Activated T-cell treated with anti-CD3 and anti-CD28 coated beads for 48 hours (primary cell): ENCODE data around the gene CDK8.
A peak's percentile ranks its signal among the peaks of the same experiment; 100 is the strongest.
"Not testable (repeated sequence)": the region's sequence is repeated elsewhere in the genome, so short reads cannot be mapped to it uniquely, and the experiment has no call there.

Experiments used
- DNase-seq: peaks from one replicate; pipeline ENCODE4 v3.0.0-alpha.2; 2020; ENCODE audit warnings: low read depth

CDK8 gene

GRCh38 chr13:26253262-26253786, 605 bp upstream of the CDK8 start:
- no peak for DNase-seq

DNA sequence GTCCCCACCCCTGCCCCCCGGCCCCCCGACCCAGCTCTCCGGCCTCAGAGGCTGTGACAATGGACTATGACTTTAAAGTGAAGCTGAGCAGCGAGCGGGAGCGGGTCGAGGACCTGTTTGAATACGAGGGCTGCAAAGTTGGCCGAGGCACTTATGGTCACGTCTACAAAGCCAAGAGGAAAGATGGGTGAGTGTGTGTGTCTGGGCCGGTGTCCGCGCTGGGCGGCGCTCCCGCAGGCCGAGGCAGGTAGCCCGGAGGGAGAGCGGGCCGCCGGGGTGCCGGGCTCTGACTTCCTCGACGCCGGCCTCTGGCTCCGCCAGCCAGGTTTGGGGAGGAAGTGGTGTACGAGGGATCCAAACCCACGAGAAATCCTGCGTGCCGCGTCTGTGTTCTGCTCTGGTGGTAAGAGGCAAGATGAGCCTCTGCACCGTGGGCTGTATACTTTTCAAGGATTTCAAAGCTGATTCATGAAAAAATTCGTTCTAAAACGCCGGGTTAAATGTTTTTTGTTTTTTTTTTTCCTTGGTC, 718 bp downstream of the CDK8 start:
- peak; percentile 33 for DNase-seq

DNA sequence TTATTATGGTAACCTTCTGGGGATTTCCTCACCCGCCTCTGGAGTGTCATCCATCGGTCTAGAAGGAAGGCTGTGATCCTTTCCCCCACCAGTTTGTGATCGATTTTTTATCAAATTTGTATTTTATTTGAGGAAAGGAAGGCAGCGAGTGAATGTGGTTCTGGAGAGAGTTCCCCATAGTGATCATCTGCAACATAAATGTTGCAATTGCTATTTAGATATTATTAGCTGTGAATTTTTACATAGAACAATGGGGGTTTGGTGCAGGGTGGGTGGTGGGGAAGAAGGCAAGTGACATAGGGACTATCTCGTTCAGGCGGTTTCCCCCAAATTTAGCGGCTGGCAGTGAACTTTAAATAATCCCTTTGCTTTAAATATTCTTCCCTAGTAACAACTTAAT, 1.2 kb downstream of the CDK8 start:
- no peak for DNase-seq

DNA sequence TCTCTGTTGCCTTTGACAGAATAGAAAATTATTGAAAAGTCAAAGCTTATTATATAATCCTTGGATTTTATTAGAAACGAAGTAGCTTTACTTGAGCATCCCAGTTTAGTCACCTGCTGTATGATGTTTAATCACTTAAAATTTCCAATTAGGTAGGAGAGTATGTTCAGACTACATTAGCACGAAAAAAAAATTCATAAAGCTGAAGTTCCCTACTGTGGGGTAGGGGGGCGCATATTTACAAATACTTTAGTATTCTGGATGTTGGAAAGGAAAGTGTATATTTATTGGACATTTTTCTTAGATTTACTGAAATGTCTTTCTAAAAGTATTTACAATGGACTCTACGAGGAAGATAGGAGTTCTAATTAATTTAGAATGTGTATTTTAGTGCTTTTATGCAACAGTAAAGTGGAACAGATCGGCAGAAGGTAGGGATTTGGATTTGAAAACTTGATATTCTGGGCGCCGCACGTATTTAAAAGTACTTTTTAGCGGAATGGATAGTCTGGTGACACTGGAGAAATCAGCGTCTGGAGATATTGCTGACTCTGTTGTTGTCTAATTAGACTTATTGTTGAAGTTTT, 1.9 kb downstream of the CDK8 start:
- DNase-seq, result no peak

DNA sequence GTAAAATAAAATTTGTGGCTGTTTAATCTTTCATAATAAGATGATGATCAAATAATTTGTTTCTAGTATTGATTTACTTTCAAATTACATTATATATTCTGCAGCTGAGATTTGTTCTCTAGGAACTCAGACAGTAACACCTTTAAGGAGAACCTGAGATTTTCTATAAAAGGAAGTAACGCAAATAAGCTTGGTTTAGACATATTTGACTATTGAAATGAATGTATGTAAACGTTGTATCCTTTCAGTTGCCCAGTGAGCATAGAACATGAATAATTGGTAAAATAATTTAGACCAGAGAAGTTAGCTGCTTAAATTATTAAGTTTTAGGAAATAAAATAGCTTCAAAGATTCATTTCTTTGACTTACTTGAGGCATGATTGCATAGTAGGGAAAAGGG, 3.1 kb downstream of the CDK8 start:
- DNase-seq, result no peak

DNA sequence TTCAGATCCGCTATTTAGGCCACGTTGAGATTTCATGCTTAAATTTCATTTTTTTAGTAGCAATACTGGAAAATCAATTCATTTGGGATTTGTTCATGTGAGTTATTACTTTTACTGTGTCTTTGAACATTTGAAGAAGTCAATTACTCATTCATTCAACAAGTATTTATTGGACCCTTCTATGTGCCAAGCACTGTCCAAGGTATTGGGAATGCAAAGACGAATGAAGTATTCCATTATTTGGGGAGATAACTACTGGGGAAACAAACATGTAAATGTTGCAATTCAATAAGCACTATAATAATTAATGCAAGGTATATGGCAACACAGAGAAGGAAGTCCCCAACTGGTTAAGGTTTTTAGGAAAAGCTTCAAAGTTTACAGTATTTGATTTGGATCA, 5.7 kb downstream of the CDK8 start:
- no peak for DNase-seq

GRCh38 chr13:26262156-26262555, 8.2 kb downstream of the CDK8 start:
- no peak for DNase-seq

DNA sequence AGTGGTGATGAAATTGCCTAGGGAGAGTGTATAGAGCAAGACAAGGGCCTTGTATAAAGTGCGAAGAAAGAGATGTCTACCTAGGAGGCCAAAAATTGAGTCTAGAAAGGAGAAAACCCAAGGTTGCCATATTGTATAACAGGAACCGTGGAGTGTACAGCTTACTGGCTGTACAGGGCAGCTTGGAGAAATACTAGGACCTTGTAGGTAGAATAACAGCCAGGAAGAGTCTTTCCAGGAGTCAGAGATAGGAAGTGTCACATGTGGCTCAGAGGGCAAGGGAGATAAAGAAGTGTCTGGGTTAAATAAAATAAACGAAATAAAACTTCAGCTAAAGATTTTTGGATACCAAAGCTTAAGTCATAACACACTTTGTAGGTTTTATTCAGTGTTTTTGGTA, 12.4 kb downstream of the CDK8 start:
- no peak for DNase-seq

DNA sequence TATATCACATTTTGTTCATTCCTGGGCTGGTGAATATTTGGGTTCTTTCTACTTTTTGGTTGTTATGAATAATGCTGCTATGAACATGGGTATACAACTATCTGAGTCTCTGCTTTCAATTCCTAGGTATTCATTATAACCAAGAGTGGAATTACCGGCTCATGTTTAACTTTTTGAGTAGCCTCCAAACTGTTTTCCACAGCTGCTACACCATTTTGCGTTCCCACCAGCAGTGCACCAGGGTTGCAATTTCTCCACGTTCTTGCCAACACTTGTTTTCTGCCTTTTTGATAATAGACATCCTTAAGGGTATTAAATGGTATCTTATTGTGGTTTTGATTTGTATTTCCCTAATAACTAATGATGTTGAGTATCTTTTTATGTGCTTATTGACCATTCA, 16.8 kb downstream of the CDK8 start:
- DNase-seq, result no peak

DNA sequence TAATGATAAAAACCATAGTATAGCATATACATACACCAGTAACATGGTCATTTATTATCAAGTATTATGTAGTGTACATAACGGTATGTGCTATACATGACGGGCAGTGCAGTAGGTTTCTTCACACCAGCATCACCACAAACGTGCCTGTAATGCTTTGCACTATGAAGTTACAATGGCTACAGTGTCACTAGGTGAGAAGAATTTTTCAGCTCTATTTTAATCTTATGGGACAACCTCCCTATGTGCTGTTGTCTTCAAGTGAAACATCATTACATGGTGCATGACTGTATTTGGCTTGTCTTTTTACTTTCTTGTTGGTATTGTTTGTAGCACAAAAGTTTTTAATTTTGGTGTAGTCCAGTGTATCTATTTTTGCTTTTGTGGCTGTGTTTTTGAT, 18.7 kb downstream of the CDK8 start:
- DNase-seq, result no peak

GRCh38 chr13:26280295-26280694, 26.4 kb downstream of the CDK8 start:
- no peak for DNase-seq

DNA sequence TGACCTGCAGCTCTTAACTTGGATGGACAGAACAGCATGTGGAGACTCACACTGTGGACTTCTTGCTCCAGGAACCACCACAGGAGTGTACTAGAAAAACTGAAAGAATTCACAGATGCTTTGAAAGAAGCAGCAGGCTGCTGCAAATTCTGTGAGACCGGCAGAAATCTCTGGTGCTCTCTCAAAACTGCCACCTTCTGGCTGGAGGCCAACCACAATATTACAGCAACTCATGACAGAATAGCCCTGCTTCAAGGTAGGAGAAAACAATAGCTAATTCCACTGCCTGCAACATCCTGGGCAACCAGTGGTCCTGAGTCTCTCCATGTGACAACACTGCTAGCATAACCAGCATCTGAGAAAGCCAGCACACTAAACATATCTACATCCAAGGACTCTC, 26.9 kb downstream of the CDK8 start:
- DNase-seq, result no peak

DNA sequence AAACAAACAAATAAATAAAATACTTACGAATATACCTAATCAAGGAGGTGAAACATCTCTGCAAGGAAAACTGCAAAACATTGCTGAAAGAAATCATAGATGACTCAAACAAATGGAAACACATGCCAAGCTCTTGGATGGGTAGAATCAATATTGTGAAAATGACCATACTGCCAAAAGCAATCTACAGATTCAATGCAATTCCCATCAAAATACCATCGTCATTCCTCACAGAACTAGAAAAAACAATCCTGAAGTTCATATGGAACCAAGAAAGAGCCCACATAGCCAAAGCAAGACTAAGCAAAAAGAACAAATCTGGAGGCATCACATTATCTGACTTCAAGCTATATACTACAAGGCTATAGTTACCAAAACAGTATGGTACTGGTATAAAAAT, 32.0 kb downstream of the CDK8 start:
- DNase-seq, result not testable (repeated sequence)

- DNase-seq, result not testable (repeated sequence)
These were observed 34.9 kb downstream of the CDK8 start for GRCh38 chr13:26288838-26289237.

DNA sequence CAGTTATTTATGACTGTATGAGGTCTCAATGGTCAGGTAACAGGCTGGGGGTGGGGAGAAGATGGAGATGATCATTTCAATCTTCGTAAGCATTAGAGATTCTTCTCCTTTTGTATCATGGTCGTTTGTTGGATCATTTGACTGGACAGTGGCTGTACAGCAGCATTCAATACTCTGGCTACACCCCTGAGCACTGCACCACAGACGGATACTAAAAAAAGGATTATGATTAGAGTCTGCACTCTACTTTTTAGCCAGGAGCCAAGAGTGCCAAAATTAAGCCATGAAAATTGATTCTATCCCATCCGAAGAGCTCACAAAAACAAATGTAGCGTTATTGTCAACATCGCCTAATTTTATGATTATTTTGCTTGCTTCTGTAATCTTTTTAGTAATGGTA, 41.9 kb downstream of the CDK8 start:
- DNase-seq, result no peak

DNA sequence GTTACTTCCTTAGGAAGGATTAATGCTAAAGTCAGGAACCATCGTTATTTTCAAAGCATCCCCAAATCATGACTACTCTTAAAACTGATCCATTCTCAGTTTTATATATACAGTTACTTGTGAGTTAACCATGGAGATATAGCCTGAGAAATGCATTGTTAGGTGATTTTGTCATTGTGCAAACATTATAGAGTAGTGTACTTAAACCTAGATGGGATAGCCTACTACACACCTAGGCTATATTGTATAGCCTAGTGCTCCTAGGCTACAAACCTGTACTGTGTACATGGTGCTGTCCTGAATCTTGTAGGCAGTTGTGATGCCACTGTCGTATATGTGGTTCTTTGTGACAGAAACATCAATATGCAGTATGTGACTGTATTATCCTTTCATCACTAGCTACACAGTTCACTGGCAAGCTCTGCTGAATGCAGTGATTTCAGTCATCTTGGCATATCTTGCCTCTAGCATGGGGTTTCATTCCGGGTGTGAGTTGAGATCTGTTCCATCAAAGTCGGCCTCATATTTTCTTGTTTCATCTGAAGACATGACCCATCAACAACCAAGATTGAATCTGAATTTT, 45.3 kb downstream of the CDK8 start:
- DNase-seq, result no peak

DNA sequence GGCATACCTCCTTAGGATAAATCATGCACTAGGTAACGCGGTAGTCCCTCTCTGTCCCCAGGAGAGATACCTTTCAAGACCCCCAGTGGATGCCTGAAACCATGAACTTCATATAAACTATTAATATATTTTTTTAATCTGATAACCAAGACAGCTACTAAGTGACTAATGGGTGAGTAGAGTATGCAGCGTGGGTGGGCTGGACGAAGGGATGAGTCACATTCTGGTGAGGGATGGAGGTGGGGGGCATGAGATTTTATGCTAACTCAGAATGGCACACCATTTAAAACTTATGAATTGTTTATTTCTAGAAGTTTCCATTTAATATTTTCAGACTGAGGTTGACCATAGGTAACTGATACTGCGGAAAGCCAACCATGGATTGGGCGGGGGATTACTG, 46.2 kb downstream of the CDK8 start:
- DNase-seq, result no peak

DNA sequence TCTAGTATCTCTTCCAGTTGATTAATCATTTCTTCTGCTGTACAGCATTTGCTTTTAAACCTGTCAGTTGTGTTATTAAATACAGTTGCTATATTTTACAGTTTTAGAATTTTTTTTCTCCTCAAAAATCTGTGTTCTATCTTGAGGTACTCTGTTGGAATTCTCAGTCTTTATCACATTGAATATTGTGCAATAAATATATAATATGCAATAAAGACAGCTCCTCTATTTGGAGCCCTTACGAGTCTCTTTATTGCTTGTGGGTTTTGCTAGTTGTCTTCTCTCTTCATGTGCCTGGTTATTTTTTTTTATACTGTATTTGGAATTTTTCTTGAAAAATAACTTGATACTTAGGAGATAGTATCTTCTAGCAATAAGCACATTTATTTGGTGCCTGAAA, 51.7 kb downstream of the CDK8 start:
- no peak for DNase-seq

DNA sequence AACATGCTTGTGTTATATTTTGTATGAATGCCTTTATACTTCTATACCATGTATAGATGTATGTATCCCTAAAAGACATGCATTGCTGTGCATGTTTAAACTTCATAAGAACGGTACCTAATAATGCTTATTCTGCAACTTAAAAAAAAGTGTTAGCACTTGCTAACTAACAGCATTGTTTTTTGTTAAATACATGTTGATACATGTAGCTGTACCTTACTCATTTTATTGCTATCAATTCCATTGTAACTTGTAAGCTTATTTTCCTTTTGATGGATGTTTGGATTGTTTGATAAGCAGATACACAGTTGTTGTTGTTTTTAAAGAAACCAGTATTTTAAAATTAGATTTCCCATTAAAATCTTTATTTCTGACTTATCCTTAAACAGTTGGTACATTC, 53.8 kb downstream of the CDK8 start:
- DNase-seq, result no peak

DNA sequence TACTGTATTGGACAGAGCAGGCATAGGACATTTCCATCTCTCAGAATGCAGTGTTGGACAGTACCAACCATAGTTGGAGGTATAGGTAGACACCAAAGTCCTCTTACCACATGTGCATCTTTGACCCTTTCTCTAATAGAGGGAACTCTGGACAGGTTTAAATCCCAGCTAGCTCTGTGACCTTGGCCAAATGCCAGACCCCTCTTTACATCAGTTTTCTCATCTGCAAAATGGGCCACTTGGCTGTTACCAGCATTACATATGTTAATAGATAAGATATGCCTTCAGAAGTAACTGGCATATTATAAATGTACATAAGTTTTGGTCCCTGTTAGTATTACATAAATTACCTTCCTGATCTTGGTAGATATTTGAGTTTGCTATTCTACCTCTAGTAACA, 54.3 kb downstream of the CDK8 start:
- DNase-seq, result no peak

GRCh38 chr13:26308836-26309235, 54.9 kb downstream of the CDK8 start:
- DNase-seq, result no peak

DNA sequence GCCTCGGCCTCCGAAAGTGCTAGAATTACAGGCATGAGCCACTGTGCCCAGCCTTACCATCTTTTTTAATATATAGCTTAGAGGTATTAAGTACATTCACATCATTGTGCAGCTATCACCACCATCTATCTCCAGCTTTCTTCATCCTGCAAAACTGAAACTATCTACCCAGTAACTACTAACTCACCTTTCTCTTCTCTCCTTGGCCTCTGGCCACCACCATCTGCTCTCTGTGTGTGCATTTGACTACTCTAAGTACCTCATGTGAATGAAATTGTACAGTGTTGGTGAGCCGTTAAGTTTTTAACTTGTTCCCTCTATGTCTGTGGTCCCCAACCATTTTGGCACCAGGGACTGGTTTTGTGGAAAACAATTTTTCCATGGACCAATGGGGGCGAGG, 56.1 kb downstream of the CDK8 start:
- DNase-seq, result no peak

- no peak for DNase-seq
These were observed 56.5 kb downstream of the CDK8 start for GRCh38 chr13:26310470-26310869.

DNA sequence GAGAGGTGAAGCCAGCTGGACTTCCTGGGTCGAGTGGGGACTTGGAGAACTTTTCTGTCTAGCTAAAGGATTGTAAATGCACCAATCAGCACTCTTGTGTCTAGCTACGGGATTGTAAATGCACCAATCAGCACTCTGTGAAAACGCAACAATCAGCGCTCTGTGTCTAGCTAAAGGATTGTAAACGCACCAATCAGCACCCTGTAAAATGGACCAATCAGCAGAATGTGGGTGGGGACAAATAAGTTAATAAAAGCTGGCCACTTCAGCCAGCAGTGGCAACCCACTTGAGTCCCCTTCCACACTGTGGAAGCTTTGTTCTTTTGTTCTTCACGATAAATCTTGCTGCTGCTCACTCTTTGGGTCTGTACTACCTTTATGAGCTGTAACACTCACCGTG, 58.1 kb downstream of the CDK8 start:
- not testable (repeated sequence) for DNase-seq
